ENCODE results near the gene TBCEL. TPM values are rescaled to one million over a fixed set of nuclear protein-coding genes. Genes with fewer than 3 reads are reported as not detected.

Gene TBCEL
- total and polyA plus RNA-seq, 2 donors (not counting 3 experiments of a cell fraction or from before 2014, with no cell fraction given), result 5.6 to 19.5 TPM

DNA sequence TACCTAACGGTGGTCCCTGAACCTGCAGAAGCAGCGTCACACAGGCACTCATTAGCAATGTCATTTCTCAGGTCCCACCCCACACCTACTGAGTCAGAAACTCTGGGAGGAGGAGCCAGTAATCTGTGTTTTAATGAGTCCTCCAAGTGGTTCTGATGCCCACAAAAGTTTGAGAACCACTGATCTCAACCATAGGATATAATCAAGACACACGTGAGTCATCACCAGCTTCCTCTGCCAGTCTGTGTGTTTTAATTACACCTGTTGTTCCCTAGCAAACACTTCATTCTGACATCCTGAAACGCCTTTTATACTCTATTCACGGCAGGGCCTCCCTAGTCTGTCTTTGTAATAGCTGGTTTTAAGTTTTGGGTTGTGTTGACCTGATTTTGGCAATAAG, 82.9 kb downstream of the TBCEL start:
- POLR2A ChIA-PET, result no interaction called here

More for the DNA sequence above, 82.9 kb downstream of the TBCEL start:
- TF ChIP-seq POLR2AphosphoS5 (IDR thresholded peaks at IDR 0.05; ENCODE audit: insufficient read depth, low read depth, low read length) (no peak), JUN (IDR thresholded peaks at IDR 0.05; ENCODE audit: borderline replicate concordance, insufficient read depth, insufficient read length, low read depth) (no peak), MYC (IDR thresholded peaks at IDR 0.05; ENCODE audit: low read depth, low read length) (no peak), GATA2 (IDR thresholded peaks at IDR 0.05; ENCODE audit: insufficient read depth, insufficient read length, low read depth, low read length) (no peak), POLR2A (IDR thresholded peaks at IDR 0.05; ENCODE audit: low read depth, low read length) (no peak), FOS (IDR thresholded peaks at IDR 0.05; ENCODE audit: borderline replicate concordance, insufficient read depth, low read length) (no peak), EZH2 (IDR thresholded peaks at IDR 0.05; ENCODE audit: borderline replicate concordance, low read depth, low read length, severe bottlenecking) (no peak)
- TF ChIP-seq, protein P1, sequence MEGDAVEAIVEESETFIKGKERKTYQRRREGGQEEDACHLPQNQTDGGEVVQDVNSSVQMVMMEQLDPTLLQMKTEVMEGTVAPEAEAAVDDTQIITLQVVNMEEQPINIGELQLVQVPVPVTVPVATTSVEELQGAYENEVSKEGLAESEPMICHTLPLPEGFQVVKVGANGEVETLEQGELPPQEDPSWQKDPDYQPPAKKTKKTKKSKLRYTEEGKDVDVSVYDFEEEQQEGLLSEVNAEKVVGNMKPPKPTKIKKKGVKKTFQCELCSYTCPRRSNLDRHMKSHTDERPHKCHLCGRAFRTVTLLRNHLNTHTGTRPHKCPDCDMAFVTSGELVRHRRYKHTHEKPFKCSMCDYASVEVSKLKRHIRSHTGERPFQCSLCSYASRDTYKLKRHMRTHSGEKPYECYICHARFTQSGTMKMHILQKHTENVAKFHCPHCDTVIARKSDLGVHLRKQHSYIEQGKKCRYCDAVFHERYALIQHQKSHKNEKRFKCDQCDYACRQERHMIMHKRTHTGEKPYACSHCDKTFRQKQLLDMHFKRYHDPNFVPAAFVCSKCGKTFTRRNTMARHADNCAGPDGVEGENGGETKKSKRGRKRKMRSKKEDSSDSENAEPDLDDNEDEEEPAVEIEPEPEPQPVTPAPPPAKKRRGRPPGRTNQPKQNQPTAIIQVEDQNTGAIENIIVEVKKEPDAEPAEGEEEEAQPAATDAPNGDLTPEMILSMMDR (IDR thresholded peaks at IDR 0.05; ENCODE audit: extremely low read depth in 1 of 2, insufficient read depth in 1 of 2, low read depth in 1 of 2, low read length in 2 of 2), result no peak
- TF ChIP-seq, protein P2, sequence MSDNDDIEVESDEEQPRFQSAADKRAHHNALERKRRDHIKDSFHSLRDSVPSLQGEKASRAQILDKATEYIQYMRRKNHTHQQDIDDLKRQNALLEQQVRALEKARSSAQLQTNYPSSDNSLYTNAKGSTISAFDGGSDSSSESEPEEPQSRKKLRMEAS (IDR thresholded peaks at IDR 0.05; ENCODE audit: insufficient read depth, insufficient read length), result no peak
- H4K20me1 ChIP-seq (replicated peaks; ENCODE audit: control insufficient read depth, extremely low read depth, insufficient read depth, low read length), result no peaks in the 10 kb centered on the region
- BruUV-seq (replicated peaks), result no TSS peak
- H3K79me2 ChIP-seq (ENCODE audit: control insufficient read depth, insufficient read depth, low read length), result no peaks in the 10 kb centered on the region
- dilution Hi-C loops (cut with MboI; ENCODE audit: extremely low pct_ligation_motif_present, low sequenced_read_pairs) (no loop called here), intact Hi-C loops (cut with micrococcal nuclease) (no loop called here)
- CTCF ChIA-PET, result interaction anchor here (1.1 kb wide), 1 partner anchor 531 kb away, joined by 3 read pairs; no protein-coding TSS in a partner anchor
- H3K4me3 ChIP-seq (replicated peaks in 1 of 3; ENCODE audit: insufficient read depth in 1 of 3, low read depth in 1 of 3, low read length in 3 of 3), result no peak overlapping the region
- FAIRE-seq (no peak), DNase-seq (ENCODE audit: low read depth, low spot score) (no peak)
- no peaks in the 10 kb centered on the region for H3K9me1 ChIP-seq (replicated peaks; ENCODE audit: control insufficient read depth, extremely low read depth, insufficient read depth, low read length)
- H3K9me3 ChIP-seq (replicated peaks; ENCODE audit: control insufficient read depth, insufficient read depth, low read length), result no peaks in the 10 kb centered on the region
- H3K4me1 ChIP-seq (ENCODE audit: control insufficient read depth, extremely low read depth, insufficient read depth, low read length), result no peaks in the 10 kb centered on the region
- H3K27ac ChIP-seq (ENCODE audit: insufficient read depth, low read depth, low read length), result no peak overlapping the region
- peaks cover 0 to 2% of the 10 kb centered on the region in 2 experiments for H3K27me3 ChIP-seq (ENCODE audit: control insufficient read depth in 2 of 2, insufficient read depth in 2 of 2, low read length in 2 of 2)
- no peak overlapping the region for H3K9ac ChIP-seq (replicated peaks; ENCODE audit: extremely low read depth, insufficient read depth, low read length)
- no peak overlapping the region for H2AFZ ChIP-seq (ENCODE audit: low read depth, low read length)
- H3K36me3 ChIP-seq (ENCODE audit: control insufficient read depth in 2 of 2, extremely low read depth in 1 of 2, insufficient read depth in 2 of 2, low read length in 2 of 2), result no peaks in the 10 kb centered on the region
- H3K4me2 ChIP-seq (ENCODE audit: insufficient read depth, low read length), result no peak overlapping the region

Data from endothelial cell of umbilical vein (primary cell).